Skin epidermis (tissue), 12 donors: ENCODE measurements around the gene TIMM22.
"Not testable (repeated sequence)": the region's sequence is repeated elsewhere in the genome, so short reads cannot be mapped to it uniquely, and the experiment has no call there.

Source experiments
- H3K27ac ChIP-seq, 21 experiments: fragments of 200-600 bp; sonication (generic) in 11 of 21; one replicate each; pipeline ENCODE4 v1.5.0; 2020; ENCODE audit warnings: mild to moderate bottlenecking in 3 of 21, inconsistent platforms in 2 of 21, moderate library complexity in 2 of 21
- H3K4me3 ChIP-seq, 7 experiments: fragments of 200-600 bp; sonication (generic) in 2 of 7; one replicate each; pipeline ENCODE4 v1.5.0; 2020; ENCODE audit warnings: inconsistent platforms in 2 of 7, mild to moderate bottlenecking in 2 of 7, moderate library complexity in 1 of 7

The TIMM22 gene

GRCh38 chr17:1048516-1049115 is 51.7 kb downstream of the TIMM22 start:
- not testable (repeated sequence) for H3K27ac ChIP-seq, H3K4me3 ChIP-seq

DNA sequence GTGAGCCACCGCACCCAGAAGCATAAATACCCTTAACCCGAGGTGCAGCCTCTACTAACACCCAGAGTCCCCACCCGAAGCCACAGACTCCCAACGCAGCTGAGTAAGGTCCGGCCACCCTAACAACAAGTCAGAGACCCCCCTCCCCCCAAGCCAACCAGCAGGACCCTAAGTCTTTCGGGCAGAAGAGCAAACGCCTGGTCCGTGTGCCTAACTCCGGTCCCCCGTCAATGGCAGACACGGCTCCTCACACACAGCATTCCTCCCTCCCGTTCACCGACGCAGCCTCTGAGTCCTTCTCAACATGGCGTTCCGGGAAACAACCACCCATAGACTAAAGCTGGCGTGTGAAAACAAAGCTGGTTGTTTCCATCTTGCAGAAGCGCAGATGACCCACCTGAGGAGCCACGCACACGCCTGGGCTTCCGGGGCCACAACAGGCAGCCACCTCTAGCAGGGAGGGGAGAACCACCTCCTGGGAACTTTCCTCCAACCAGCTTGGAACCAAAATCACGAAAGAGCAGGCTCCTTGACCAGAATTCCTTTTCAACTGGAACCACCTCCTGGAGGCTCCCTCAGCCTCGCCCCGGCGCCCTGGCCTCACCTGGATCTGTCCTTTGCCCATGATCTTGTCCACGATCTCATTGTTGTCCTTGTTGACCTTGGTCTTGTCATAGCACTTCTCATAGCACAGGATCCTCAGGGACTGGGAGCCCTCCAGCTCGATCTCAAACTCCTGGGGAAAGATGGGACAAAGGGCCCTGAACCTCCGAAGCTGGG is 52.7 kb downstream of the TIMM22 start:
- Histone ChIP-seq H3K27ac (no peak overlapping the region), H3K4me3 (no peak overlapping the region)

DNA sequence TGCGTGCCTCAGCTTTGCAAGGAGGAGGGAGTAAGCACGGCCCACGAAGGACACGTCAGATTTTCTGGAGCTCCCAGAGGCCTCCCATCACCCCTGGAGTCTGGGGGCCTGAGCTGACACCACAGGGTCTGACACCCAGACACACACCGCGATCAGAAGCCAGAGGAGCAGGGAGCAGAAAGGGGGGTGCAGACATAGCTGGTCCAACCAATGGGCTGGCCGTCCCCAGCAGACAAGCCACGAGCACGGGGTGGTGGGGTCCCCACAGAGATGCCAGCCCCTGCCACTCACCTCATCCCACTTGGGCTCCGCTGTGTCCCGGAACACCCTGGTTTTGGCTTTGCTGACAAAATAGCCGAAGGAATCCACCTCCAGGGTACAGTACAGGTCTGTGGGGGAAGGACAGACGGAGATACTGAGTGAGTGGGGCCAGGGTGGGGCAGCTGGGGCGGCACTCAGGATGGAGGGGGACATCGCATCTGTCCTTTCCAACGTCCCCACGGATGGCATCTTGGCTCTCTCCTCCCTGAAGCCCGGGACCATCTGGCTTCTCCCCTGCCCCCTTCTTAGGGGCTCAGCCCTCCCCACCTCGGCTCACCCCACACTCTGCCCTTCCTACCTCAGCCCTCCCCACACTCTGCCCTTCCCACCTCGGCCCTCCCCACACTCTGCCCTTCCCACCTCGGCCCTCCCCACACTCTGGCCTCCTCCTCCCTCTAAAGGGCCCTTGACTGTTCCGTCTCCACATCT is 53.5 kb downstream of the TIMM22 start:
- H3K27ac ChIP-seq, result no peak overlapping the region
- no peak overlapping the region for H3K4me3 ChIP-seq

GRCh38 chr17:1050996-1051925 is 54.3 kb downstream of the TIMM22 start:
- Histone ChIP-seq H3K27ac (no peak overlapping the region), H3K4me3 (no peak overlapping the region)
